ENCODE measurements around the gene RNF31. TPM values are rescaled to one million over a fixed set of nuclear protein-coding genes. Genes with fewer than 3 reads are reported as not detected.

RNF31 gene
- total RNA-seq, 2 experiments from 2014 or later = 131 to 153 TPM

Small RNAs within 50 kb of the gene (microRNA-seq; reads per million reads assigned to microRNA genes)
- gene MIR7703 = not detected

Other genes starting within 250 kb of the RNF31 start
- 10 to 100 TPM; 17.1 to 20.0 TPM for gene DHRS4, start 193.7 kb upstream of the RNF31 start, total RNA-seq
- 10 to 100 TPM; 17.7 to 20.9 TPM for gene DHRS4L2, start 158.6 kb upstream of the RNF31 start, total RNA-seq
- gene CARMIL3, start 95.5 kb upstream of the RNF31 start, total RNA-seq = under 1 TPM; 0.80 to 0.91 TPM
- gene CPNE6, start 75.9 kb upstream of the RNF31 start, total RNA-seq = under 1 TPM in 1 of 2 experiments, not detected in 1; 0.14 TPM
- 10 to 100 TPM; 47.4 to 50.6 TPM for gene PCK2, start 53.2 kb upstream of the RNF31 start, total RNA-seq
- gene DCAF11, start 32.7 kb upstream of the RNF31 start, total RNA-seq = 100 to 1,000 TPM; 100 to 105 TPM
- 1 to 10 TPM; 3.3 to 3.4 TPM for gene NRL, start 32.5 kb upstream of the RNF31 start, total RNA-seq
- 1 to 10 TPM; 1.3 to 1.7 TPM for gene FITM1, start 16.8 kb upstream of the RNF31 start, total RNA-seq
- gene PSME1, start 11.3 kb upstream of the RNF31 start, total RNA-seq = 100 to 1,000 TPM; 430 to 443 TPM
- 10 to 100 TPM; 41.6 to 43.9 TPM for gene EMC9, start 5.9 kb upstream of the RNF31 start, total RNA-seq
- gene PSME2, start 888 bp upstream of the RNF31 start, total RNA-seq = 100 to 1,000 TPM; 406 to 414 TPM
- gene IRF9, start 13.8 kb downstream of the RNF31 start, total RNA-seq = 100 to 1,000 TPM; 234 to 252 TPM
- gene REC8, start 24.6 kb downstream of the RNF31 start, total RNA-seq = 10 to 100 TPM; 55.1 to 60.7 TPM
- 10 to 100 TPM; 32.2 to 33.0 TPM for gene IPO4, start 41.3 kb downstream of the RNF31 start, total RNA-seq
- gene TM9SF1, start 47.9 kb downstream of the RNF31 start, total RNA-seq = 10 to 100 TPM; 28.9 to 29.6 TPM
- under 1 TPM; 0.43 to 0.53 TPM for gene TSSK4, start 58.2 kb downstream of the RNF31 start, total RNA-seq
- gene CHMP4A, start 66.0 kb downstream of the RNF31 start, total RNA-seq = 10 to 100 TPM; 93.6 to 97.8 TPM
- 10 to 100 TPM; 11.9 to 15.4 TPM for gene MDP1, start 68.6 kb downstream of the RNF31 start, total RNA-seq
- gene NEDD8, start 84.9 kb downstream of the RNF31 start, total RNA-seq = 100 to 1,000 TPM; 179 to 196 TPM
- gene GMPR2, start 85.4 kb downstream of the RNF31 start, total RNA-seq = 10 to 100 TPM; 76.6 to 82.2 TPM
- gene TINF2, start 95.1 kb downstream of the RNF31 start, total RNA-seq = 100 to 1,000 TPM; 122 to 124 TPM
- 1 to 10 TPM; 5.7 to 5.8 TPM for gene TGM1, start 115.7 kb downstream of the RNF31 start, total RNA-seq
- gene RABGGTA, start 124.1 kb downstream of the RNF31 start, total RNA-seq = 10 to 100 TPM; 42.1 to 48.8 TPM
- 10 to 100 TPM; 36.0 to 41.9 TPM for gene DHRS1, start 152.3 kb downstream of the RNF31 start, total RNA-seq
- gene NOP9, start 152.4 kb downstream of the RNF31 start, total RNA-seq = 10 to 100 TPM; 28.7 to 31.1 TPM
- 10 to 100 TPM; 33.7 to 34.8 TPM for gene CIDEB, start 160.5 kb downstream of the RNF31 start, total RNA-seq
- 10 to 100 TPM; 19.4 to 21.2 TPM for gene LTB4R2, start 162.6 kb downstream of the RNF31 start, total RNA-seq
- gene LTB4R, start 164.0 kb downstream of the RNF31 start, total RNA-seq = 10 to 100 TPM; 27.0 to 27.8 TPM
- 1 to 10 TPM; 4.4 to 6.3 TPM for gene ADCY4, start 187.6 kb downstream of the RNF31 start, total RNA-seq
- gene RIPK3, start 192.5 kb downstream of the RNF31 start, total RNA-seq = 10 to 100 TPM; 41.1 to 43.7 TPM
- not detected for gene NFATC4, start 220.7 kb downstream of the RNF31 start, total RNA-seq